ENCODE measurements around the gene MXD4.

- no peak for TF ChIP-seq CTCF (IDR thresholded peaks at IDR 0.05)
- TF ChIP-seq POLR2A (IDR thresholded peaks at IDR 0.05), result no peak
These were observed 10.3 kb upstream of the MXD4 start for GRCh38 chr4:2272026-2272827.

Data from heart left ventricle (tissue), 13 donors.